Measurements from ENCODE around the gene PPP1R26.

GRCh38 chr9:135533674-135534073 lies 54.1 kb downstream of the PPP1R26 start:
- TF ChIP-seq CTCF (tag by site-specific recombination; IDR thresholded peaks at IDR 0.05) = no peak
- no peak for TF ChIP-seq ZNF558 (tag by site-specific recombination; IDR thresholded peaks at IDR 0.05)
- no peak for TF ChIP-seq YY1 (tag by site-specific recombination; IDR thresholded peaks at IDR 0.05)
- no peak for TF ChIP-seq ZNF837 (tag by site-specific recombination; IDR thresholded peaks at IDR 0.05)
- TF ChIP-seq KLF10 (tag by site-specific recombination; IDR thresholded peaks at IDR 0.05) = no peak
- TF ChIP-seq, protein P1, sequence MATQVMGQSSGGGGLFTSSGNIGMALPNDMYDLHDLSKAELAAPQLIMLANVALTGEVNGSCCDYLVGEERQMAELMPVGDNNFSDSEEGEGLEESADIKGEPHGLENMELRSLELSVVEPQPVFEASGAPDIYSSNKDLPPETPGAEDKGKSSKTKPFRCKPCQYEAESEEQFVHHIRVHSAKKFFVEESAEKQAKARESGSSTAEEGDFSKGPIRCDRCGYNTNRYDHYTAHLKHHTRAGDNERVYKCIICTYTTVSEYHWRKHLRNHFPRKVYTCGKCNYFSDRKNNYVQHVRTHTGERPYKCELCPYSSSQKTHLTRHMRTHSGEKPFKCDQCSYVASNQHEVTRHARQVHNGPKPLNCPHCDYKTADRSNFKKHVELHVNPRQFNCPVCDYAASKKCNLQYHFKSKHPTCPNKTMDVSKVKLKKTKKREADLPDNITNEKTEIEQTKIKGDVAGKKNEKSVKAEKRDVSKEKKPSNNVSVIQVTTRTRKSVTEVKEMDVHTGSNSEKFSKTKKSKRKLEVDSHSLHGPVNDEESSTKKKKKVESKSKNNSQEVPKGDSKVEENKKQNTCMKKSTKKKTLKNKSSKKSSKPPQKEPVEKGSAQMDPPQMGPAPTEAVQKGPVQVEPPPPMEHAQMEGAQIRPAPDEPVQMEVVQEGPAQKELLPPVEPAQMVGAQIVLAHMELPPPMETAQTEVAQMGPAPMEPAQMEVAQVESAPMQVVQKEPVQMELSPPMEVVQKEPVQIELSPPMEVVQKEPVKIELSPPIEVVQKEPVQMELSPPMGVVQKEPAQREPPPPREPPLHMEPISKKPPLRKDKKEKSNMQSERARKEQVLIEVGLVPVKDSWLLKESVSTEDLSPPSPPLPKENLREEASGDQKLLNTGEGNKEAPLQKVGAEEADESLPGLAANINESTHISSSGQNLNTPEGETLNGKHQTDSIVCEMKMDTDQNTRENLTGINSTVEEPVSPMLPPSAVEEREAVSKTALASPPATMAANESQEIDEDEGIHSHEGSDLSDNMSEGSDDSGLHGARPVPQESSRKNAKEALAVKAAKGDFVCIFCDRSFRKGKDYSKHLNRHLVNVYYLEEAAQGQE (tag by site-specific recombination; IDR thresholded peaks at IDR 0.05) = no peak
- no peak for TF ChIP-seq ZNF560 (tag by site-specific recombination; IDR thresholded peaks at IDR 0.05; ENCODE audit: borderline replicate concordance)

Data from HEK293 (cell line).